HUDEP-2 (cell line): ENCODE measurements around the gene DDIT4.
"Not testable (repeated sequence)": the region's sequence is repeated elsewhere in the genome, so short reads cannot be mapped to it uniquely, and the experiment has no call there.

ENCODE experiments used
- DNase-seq, 76 experiments: peaks; one replicate each; lab custom pipeline; 2025; ENCODE audit not compliant: unreplicated experiment in 76 of 76; lab: John Stamatoyannopoulos, UW

The DDIT4 gene

GRCh38 chr10:72248468-72249151 lies 25.1 kb upstream of the DDIT4 start:
- DNase-seq = peak in 62 of 76 experiments; percentile 4 to 77 (median 50)

DNA sequence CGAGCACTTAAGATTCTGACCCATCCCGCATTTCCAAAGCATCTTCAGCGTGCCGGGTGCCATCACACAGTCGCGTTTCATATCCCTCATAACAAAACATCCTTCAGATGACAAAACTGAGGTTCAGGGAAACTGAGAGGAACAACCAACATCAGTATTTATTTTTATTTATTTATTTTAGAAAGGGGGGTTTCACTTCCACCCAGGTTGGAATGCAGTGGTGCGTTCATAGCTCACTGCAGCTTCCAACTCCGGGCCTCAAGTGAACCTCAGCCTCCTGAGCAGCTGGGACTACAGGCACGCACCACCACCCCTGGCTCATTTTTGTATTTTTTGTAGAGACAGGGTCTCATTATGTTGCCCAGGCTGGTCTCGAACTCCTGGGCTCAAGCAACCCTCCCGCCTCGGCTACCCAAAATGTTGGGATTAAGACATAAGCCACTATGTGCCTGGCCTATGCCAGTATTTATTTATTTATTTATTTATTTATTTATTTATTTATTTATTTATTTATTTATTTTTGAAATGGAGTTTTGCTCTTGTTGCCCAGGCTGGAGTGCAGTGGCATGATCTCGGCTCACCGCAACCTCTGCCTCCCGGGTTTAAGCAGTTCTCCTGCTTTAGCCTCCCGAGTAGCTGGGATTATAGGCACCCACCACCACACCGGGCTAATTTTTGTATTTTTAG lies 24.4 kb upstream of the DDIT4 start:
- not testable (repeated sequence) for DNase-seq

- peak in 3 of 76 experiments; percentile 4 to 25 (median 19) for DNase-seq
Observed at GRCh38 chr10:72250666-72251065, 23.1 kb upstream of the DDIT4 start.

DNA sequence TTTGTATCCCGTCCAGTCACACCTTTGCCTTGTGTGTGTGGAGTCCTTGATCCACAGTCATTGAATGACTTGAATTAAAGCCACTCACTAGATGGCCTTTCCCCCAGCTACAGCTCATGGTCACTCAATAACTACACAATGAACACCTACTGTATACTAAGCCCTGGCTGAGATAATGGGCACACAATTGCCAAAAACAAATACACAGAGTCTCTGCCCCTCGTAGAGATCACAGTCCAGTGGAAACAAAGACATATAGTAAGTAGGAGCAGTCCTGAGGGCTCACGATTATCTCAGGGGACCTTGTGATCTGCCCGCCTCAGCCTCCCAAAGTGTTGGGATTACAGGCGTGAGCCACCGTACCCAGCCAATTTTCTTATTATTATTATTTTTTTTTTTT lies 22.1 kb upstream of the DDIT4 start:
- no peak for DNase-seq

GRCh38 chr10:72252972-72253371 lies 20.8 kb upstream of the DDIT4 start:
- DNase-seq = no peak

DNA sequence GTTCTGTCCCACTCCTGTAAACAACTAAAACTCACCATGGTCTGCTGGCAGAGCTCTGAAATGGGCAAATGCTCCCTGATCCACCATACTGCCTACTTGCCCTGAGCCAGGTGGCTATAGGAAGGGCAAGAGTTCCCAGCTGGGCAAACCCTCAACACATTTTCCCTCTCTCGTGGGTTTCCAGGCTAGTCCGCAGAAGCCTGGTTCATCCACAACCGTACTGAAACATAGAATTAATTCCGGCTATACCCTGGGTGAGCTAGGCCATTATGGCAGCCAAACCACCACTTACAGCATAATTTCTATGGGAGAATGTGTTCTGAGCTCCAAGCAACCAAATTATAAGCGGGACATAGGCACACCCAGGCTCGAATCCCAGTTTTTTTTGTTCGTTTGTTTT lies 20.1 kb upstream of the DDIT4 start:
- no peak for DNase-seq

GRCh38 chr10:72254813-72255568 lies 18.7 kb upstream of the DDIT4 start:
- DNase-seq = peak in 72 of 76 experiments; percentile 23 to 84 (median 63)

GRCh38 chr10:72255977-72256729 lies 17.6 kb upstream of the DDIT4 start:
- no peak for DNase-seq

GRCh38 chr10:72257051-72257892 lies 16.5 kb upstream of the DDIT4 start:
- peak in 11 of 76 experiments; percentile 19 to 60 (median 35) for DNase-seq

- no peak for DNase-seq
Observed at GRCh38 chr10:72258617-72259016, 15.1 kb upstream of the DDIT4 start.

GRCh38 chr10:72259491-72260238 lies 14.1 kb upstream of the DDIT4 start:
- no peak for DNase-seq

DNA sequence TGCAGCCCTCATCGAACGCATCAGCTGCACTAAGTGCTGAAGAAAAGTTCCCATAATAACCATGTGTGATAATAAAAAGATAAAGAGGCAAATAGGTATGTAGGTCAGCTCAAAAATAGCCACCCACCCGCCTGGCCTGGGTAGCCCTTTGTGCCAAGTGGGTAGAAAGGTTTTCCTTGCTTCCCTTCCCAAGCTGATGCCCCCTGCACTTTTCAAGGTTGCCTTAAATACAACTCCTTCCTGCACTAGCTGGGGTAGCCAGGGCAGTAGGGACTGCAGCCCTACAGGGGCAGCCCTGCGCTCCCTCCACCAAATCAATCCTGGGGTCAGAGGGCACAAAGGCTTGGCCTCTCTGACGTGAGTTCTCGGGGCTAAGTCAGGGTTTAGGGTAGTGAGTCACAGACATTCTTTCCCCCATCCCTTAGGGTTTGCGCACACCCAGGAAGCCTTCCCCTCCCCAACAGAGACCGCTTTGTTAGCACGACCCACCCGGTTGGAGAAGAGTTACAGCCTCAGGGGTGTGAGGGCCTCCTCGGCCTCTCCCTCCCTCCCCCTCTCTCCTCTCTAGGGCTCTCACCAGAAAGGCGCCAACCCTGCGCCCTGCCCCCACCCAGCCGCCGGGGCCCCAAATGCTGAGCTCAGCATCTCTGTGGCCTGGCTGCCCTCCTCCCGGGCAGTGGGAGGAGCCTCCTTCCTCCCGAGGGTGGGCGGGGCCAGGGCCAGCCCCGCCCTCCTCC lies 13.3 kb upstream of the DDIT4 start:
- DNase-seq = peak in 74 of 76 experiments; percentile 23 to 90 (median 76)

GRCh38 chr10:72260976-72261783 lies 12.5 kb upstream of the DDIT4 start:
- DNase-seq = peak in 32 of 76 experiments; percentile 7 to 76 (median 45)

GRCh38 chr10:72261784-72262404 lies 11.8 kb upstream of the DDIT4 start:
- no peak for DNase-seq

DNA sequence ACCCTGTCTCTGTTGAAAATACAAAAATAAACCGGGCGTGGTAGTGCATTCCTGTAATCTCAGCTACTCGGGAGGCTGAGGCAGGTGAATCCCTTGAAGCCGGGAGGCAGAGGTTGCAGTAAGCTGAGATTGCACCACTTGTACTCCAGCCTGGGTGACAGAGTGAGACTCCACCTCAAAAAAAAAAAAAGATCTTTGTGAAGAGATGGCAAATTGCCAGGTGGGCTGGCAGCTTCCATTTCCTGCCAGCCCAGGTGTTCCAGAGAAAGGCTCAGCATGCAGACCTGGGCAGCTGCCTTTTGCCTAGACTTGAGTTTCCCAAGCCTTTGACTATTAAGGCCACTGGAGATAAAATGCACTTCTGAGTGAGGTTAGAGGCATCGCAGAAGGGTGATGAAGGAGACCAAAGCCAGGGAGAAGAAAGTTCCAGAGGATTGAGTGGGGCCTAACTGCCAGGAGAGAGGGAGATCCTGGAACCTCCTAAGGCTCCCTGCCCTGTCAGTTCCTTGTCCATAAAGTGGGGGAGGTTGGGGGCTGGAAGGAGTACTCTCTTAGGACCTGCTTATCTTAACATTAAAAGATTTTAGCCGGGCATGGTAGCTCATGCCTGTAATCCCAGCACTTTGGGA lies 10.0 kb upstream of the DDIT4 start:
- peak in 1 of 76 experiments; percentile 26 for DNase-seq

DNA sequence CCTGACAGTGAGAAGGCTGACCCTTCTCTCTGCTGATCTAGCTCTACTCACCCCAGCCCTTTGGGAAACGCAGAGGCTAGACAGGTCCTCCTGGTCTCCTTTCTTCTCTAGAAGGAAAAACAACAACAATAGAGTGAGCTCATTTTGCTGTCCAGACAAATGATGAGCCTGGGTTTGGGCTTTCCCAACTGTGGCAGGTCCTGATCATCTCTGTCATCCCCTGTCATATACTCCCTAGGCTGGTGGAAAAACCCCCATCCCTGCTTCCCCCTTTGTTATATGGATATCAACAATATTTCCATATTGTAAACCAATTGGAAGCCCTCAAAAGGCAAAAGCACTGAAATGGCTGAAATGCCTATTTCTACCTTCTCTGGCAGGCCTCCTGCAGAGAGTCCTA lies 9.2 kb upstream of the DDIT4 start:
- DNase-seq = no peak

GRCh38 chr10:72265508-72265907 lies 8.2 kb upstream of the DDIT4 start:
- no peak for DNase-seq
